Colonic mucosa (tissue), 4 donors: ENCODE results near the gene CTBP1. TPM values are rescaled to one million over a fixed set of nuclear protein-coding genes. Genes with fewer than 3 reads are reported as not detected.
A peak's percentile ranks its signal among the peaks of the same experiment; 100 is the strongest.

Source experiments
- DNase-seq: peaks from one replicate; pipeline ENCODE4 v3.0.0-alpha.2; 2020
- H3K27ac ChIP-seq: fragments of 200-600 bp; one replicate; pipeline ENCODE4 v1.8.0; 2021
- H3K27me3 ChIP-seq: fragments of 200-600 bp; one replicate; pipeline ENCODE4 v1.8.0; 2021
- H3K36me3 ChIP-seq: fragments of 200-600 bp; one replicate; pipeline ENCODE4 v1.8.0; 2021
- H3K4me1 ChIP-seq: fragments of 200-600 bp; one replicate; pipeline ENCODE4 v1.8.0; 2021; ENCODE audit warnings: mild to moderate bottlenecking
- H3K4me3 ChIP-seq: fragments of 200-600 bp; one replicate; pipeline ENCODE4 v1.8.0; 2021
- H3K9ac ChIP-seq, 2 donors: one replicate each; pipeline ENCODE4 v1.7.0; 2013; ENCODE audit warnings: control low read depth in 2 of 2, low read depth in 2 of 2, low read length in 2 of 2
- H3K9me3 ChIP-seq: fragments of 200-600 bp; one replicate; pipeline ENCODE4 v1.8.0; 2021
- CTCF ChIP-seq: fragments of 200-600 bp; IDR thresholded peaks from one replicate; pipeline ENCODE4 v1.8.0; 2022; ENCODE audit warnings: antibody characterized with exemption, mild to moderate bottlenecking
- intact Hi-C: fragments of 100-400 bp; cut with DNase I; formaldehyde crosslinking; loops from one replicate; pipeline ENCODE4 v1.14.1; 2022
- total RNA-seq, 2 donors: library from RNA; stranded (reverse); fragmentation: NEBNext Ultra II Directional in 1 of 2; extraction: Animal tissue kit (Norgen Biotek cat#: 25700) in 1 of 2; gene quantifications; one replicate each; pipeline ENCODE4 v1.2.1, GENCODE V29; 2021
- donor health status: healthy.
- donor health status: DM: no; HTN: no; CAD: no.
- donor health status: DM: no; HTN: no; CAD: no.

The CTBP1 gene
- total RNA-seq, 2 donors from 2014 or later: 137 to 200 TPM

- Histone ChIP-seq H3K27me3 (peaks cover 32% of the 10 kb centered on the region), H3K9ac (peak overlapping the region in 1 of 2 donors; percentile 24), H3K36me3 (no peaks in the 10 kb centered on the region), H3K9me3 (no peaks in the 10 kb centered on the region), H3K4me1 (peaks cover 26% of the 10 kb centered on the region), H3K4me3 (peak overlapping the region; percentile 30), H3K27ac (no peak overlapping the region)
- intact Hi-C loops: no loop called here
- DNase-seq: no peak
- no peak for TF ChIP-seq CTCF
Measured at GRCh38 chr4:1170976-1171310, 78.0 kb downstream of the CTBP1 start.

GRCh38 chr4:1170156-1170975 lies 78.6 kb downstream of the CTBP1 start:
- intact Hi-C loops: no loop called here
- no peak for DNase-seq
- Histone ChIP-seq H3K4me1 (peaks cover 26% of the 10 kb centered on the region), H3K36me3 (no peaks in the 10 kb centered on the region), H3K4me3 (peak overlapping the region; percentile 30), H3K27ac (no peak overlapping the region), H3K9me3 (no peaks in the 10 kb centered on the region), H3K27me3 (peaks cover 32% of the 10 kb centered on the region), H3K9ac (peak overlapping the region in 1 of 2 donors; percentile 24)
- no peak for TF ChIP-seq CTCF

- Histone ChIP-seq H3K4me1 (peaks cover 26% of the 10 kb centered on the region), H3K27ac (no peak overlapping the region), H3K36me3 (no peaks in the 10 kb centered on the region), H3K4me3 (no peak overlapping the region), H3K9me3 (no peaks in the 10 kb centered on the region), H3K27me3 (peaks cover 32% of the 10 kb centered on the region), H3K9ac (no peak overlapping the region)
- TF ChIP-seq CTCF: no peak
- no peak for DNase-seq
- intact Hi-C loops: loop anchor here (5.0 to 10.0 kb wide), 3 partner anchors 78 to 175 kb away; partner anchors contain the start of genes CTBP1 and UVSSA
Measured at GRCh38 chr4:1169691-1170096, 79.2 kb downstream of the CTBP1 start.

- Histone ChIP-seq H3K4me3 (no peak overlapping the region), H3K27ac (no peak overlapping the region), H3K9ac (no peak overlapping the region), H3K4me1 (peaks cover 26% of the 10 kb centered on the region), H3K9me3 (no peaks in the 10 kb centered on the region), H3K36me3 (no peaks in the 10 kb centered on the region), H3K27me3 (peaks cover 32% of the 10 kb centered on the region)
- intact Hi-C loops: loop anchor here (5.0 to 10.0 kb wide), 3 partner anchors 78 to 176 kb away; partner anchors contain the start of genes CTBP1 and UVSSA
- no peak for TF ChIP-seq CTCF
- no peak for DNase-seq
Measured at GRCh38 chr4:1169171-1169671, 79.7 kb downstream of the CTBP1 start.

- Histone ChIP-seq H3K9ac (no peak overlapping the region), H3K4me3 (no peak overlapping the region), H3K9me3 (no peaks in the 10 kb centered on the region), H3K36me3 (no peaks in the 10 kb centered on the region), H3K27me3 (peaks cover 29% of the 10 kb centered on the region), H3K4me1 (peaks cover 26% of the 10 kb centered on the region), H3K27ac (no peak overlapping the region)
- TF ChIP-seq CTCF: no peak
- DNase-seq: no peak
- intact Hi-C loops: loop anchor here (5.0 to 10.0 kb wide), 3 partner anchors 79 to 176 kb away; partner anchors contain the start of genes CTBP1 and UVSSA
Measured at GRCh38 chr4:1168191-1169101, 80.5 kb downstream of the CTBP1 start.
